ENCODE results near the gene ANKS3. TPM values are rescaled to one million over a fixed set of nuclear protein-coding genes. Genes with fewer than 3 reads are reported as not detected.
A peak's percentile ranks its signal among the peaks of the same experiment; 100 is the strongest.

Gene ANKS3
- total RNA-seq, 1 donor: 39.4 TPM

DNA sequence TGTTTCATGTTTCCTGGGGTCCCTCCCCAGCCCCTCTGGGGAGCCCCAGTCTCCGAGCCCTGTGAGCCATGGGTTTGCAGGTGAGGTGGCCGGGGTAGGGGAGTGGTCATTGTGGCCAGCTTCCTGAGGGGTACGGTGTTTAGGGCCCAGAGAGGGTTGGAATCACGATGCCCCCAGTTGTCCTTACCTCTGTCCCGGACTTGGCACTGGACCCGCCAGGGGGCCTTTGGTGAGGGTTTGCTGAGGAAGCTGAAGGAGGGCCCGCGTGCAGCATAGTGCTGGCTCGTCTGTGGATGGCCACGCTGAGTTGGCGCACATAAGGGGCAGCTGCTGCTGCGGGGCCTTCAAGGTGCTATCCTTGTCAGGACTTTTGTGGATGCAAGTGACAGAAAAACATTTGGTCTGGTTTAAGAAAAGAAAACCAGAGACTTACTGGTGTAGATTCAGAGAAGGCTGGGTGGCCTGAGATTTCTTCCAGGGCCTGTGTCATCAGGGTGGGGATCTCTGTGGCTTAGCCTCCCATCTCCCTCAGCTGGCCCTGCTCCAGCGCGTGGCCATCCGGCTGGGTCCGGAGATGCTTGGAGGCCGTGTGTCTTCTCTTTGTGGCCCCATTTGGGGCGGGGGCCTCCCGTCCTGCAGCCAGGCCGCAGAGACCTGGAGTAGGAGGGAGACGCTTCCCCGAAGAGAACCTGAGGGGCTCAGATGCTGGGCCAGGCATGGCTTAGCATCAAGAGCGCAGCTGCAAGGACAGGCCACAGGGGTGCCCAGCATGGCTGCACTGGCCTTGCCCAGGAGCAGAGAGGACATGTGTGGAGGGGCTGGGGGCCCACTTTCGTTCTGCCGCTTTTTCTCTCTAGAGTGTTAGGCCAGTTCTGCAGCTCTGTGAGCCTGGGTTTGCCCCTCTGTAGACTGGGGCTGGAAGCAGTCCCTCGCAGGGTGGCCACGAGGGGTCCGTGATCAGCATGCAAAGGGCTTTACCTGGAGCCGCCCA is 74.4 kb downstream of the ANKS3 start:
- Histone ChIP-seq H3K4me2 (ENCODE audit: insufficient read depth, low read length) (no peak overlapping the region), H3K9me3 (ENCODE audit: low read depth, low read length) (no peaks in the 10 kb centered on the region), H4K20me1 (ENCODE audit: insufficient read depth, low read length) (peaks cover 30% of the 10 kb centered on the region), H3K27me3 (ENCODE audit: insufficient read depth, low read length) (no peaks in the 10 kb centered on the region), H3K4me1 (ENCODE audit: insufficient read depth, low read length) (peaks cover 11% of the 10 kb centered on the region), H3K36me3 (ENCODE audit: insufficient read depth, low read length) (peaks cover 41% of the 10 kb centered on the region), H3K27ac (ENCODE audit: low read depth, low read length) (peak overlapping the region; percentile 48), H2AFZ (ENCODE audit: low read length) (no peak overlapping the region), H3K79me2 (ENCODE audit: insufficient read depth, low read length) (peaks cover 34% of the 10 kb centered on the region), H3K4me3 (ENCODE audit: insufficient read depth, low read length) (no peak overlapping the region)
- peak; percentile 92 for DNase-seq (ENCODE audit: insufficient read length, low spot score, missing footprints)
- TF ChIP-seq, protein P1, sequence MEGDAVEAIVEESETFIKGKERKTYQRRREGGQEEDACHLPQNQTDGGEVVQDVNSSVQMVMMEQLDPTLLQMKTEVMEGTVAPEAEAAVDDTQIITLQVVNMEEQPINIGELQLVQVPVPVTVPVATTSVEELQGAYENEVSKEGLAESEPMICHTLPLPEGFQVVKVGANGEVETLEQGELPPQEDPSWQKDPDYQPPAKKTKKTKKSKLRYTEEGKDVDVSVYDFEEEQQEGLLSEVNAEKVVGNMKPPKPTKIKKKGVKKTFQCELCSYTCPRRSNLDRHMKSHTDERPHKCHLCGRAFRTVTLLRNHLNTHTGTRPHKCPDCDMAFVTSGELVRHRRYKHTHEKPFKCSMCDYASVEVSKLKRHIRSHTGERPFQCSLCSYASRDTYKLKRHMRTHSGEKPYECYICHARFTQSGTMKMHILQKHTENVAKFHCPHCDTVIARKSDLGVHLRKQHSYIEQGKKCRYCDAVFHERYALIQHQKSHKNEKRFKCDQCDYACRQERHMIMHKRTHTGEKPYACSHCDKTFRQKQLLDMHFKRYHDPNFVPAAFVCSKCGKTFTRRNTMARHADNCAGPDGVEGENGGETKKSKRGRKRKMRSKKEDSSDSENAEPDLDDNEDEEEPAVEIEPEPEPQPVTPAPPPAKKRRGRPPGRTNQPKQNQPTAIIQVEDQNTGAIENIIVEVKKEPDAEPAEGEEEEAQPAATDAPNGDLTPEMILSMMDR (IDR thresholded peaks at IDR 0.05; ENCODE audit: extremely low read depth, low read depth, low read length): no peak

DNA sequence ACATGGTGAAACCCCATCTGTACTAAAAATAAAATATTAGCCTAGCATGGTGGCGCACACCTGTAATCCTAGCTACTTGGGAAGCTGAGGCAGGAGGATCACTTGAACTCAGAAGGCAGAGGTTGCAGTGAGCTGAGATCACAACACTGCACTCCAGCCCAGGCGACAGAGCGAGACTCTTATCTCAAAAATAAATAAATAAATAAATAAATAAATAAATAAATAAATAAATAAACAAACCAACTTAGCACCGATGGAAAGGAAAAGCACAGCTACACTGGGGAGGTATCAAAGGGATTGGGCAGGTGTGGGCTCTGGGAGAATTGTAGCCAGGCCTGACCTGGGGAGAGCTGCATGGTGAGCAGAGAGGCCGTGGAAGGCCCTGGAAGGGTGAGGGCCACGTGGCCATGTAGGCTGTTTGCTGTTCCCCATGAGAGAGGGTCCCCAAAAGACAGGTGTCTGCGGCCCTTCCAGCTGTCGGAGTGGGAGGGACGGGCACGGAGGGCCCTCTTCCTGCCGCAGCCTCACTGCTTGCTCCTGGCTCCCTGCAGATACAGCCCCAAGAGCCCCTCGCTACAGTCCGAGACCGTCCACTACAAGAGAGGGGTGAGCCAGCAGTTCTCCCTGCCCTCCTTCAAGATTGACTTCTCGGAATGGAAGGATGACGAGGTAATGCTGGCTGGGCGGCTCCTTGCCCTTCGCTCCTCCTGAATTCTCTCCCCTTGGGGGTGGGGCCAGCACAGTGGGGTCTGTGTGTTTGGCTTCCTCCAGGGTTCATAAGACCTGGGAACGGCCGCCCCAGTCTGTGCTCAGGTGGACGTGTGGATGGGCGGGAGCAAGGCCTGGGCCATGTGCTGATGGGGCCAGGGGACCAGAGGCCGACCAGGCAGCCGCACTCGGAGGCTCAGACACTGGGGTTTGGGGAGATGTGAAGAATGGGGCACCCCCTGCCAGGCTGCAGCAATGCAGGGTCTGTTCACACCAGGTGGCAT is 77.1 kb downstream of the ANKS3 start:
- Histone ChIP-seq H3K4me1 (ENCODE audit: insufficient read depth, low read length) (peaks cover 11% of the 10 kb centered on the region), H3K9me3 (ENCODE audit: low read depth, low read length) (no peaks in the 10 kb centered on the region), H3K4me2 (ENCODE audit: insufficient read depth, low read length) (no peak overlapping the region), H2AFZ (ENCODE audit: low read length) (no peak overlapping the region), H3K27me3 (ENCODE audit: insufficient read depth, low read length) (no peaks in the 10 kb centered on the region), H3K27ac (ENCODE audit: low read depth, low read length) (no peak overlapping the region), H3K4me3 (ENCODE audit: insufficient read depth, low read length) (no peak overlapping the region), H4K20me1 (ENCODE audit: insufficient read depth, low read length) (peaks cover 24% of the 10 kb centered on the region), H3K36me3 (ENCODE audit: insufficient read depth, low read length) (peaks cover 37% of the 10 kb centered on the region), H3K79me2 (ENCODE audit: insufficient read depth, low read length) (peaks cover 31% of the 10 kb centered on the region)
- TF ChIP-seq, protein P1 (IDR thresholded peaks at IDR 0.05; ENCODE audit: extremely low read depth, low read depth, low read length): no peak
- DNase-seq (ENCODE audit: insufficient read length, low spot score, missing footprints): peak; percentile 88

DNA sequence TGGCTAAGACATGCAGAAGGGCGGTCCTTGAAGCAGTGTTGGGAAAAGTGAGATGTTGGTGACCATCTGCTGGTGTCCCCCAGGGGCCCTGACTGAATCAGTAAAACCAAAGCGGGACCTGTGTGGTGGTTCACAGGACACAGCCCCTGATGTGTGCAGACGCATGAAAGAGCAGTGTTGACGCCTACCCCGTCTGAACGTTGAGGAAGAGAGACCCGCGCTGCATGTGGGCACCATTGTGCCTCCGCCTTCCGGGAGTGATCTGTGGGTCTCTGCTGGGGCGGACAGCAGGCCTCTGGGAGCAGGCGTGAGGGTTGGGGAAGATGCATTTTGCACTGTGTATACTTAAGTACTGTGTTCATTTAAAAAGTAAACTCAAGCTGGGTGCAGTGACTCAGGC is 77.8 kb downstream of the ANKS3 start:
- Histone ChIP-seq H3K27ac (ENCODE audit: low read depth, low read length) (no peak overlapping the region), H3K9me3 (ENCODE audit: low read depth, low read length) (no peaks in the 10 kb centered on the region), H4K20me1 (ENCODE audit: insufficient read depth, low read length) (peaks cover 22% of the 10 kb centered on the region), H3K4me3 (ENCODE audit: insufficient read depth, low read length) (no peak overlapping the region), H3K79me2 (ENCODE audit: insufficient read depth, low read length) (peaks cover 29% of the 10 kb centered on the region), H3K27me3 (ENCODE audit: insufficient read depth, low read length) (no peaks in the 10 kb centered on the region), H2AFZ (ENCODE audit: low read length) (no peak overlapping the region), H3K4me2 (ENCODE audit: insufficient read depth, low read length) (no peak overlapping the region), H3K4me1 (ENCODE audit: insufficient read depth, low read length) (peaks cover 11% of the 10 kb centered on the region), H3K36me3 (ENCODE audit: insufficient read depth, low read length) (peaks cover 41% of the 10 kb centered on the region)
- peak; percentile 76 for DNase-seq (ENCODE audit: insufficient read length, low spot score, missing footprints)
- TF ChIP-seq, protein P1 (IDR thresholded peaks at IDR 0.05; ENCODE audit: extremely low read depth, low read depth, low read length): no peak
